GM18505 (cell line): Measurements from ENCODE around the gene TBCD.

Experiments
- ATAC-seq: cut with Tn5 transposase; IDR thresholded peaks from one replicate; pipeline ENCODE4 v1.9.1; 2021; ENCODE audit not compliant: unreplicated experiment
- POLR2A ChIP-seq: IDR thresholded peaks from 4 replicates; pipeline ENCODE4 v1.6.1; 2011; ENCODE audit warnings: borderline replicate concordance; ENCODE audit not compliant: insufficient read depth, insufficient read length; ENCODE audit errors: extremely low read depth

The TBCD gene

GRCh38 chr17:82848022-82848592 is 96.2 kb downstream of the TBCD start:
- no peak for TF ChIP-seq POLR2A
- no peak for ATAC-seq

- no peak for TF ChIP-seq POLR2A
- no peak for ATAC-seq
These were observed 97.4 kb downstream of the TBCD start for GRCh38 chr17:82849076-82849945.

- no peak for ATAC-seq
- no peak for TF ChIP-seq POLR2A
These were observed 99.5 kb downstream of the TBCD start for GRCh38 chr17:82851381-82851780.

GRCh38 chr17:82854226-82854625 is 102.4 kb downstream of the TBCD start:
- no peak for TF ChIP-seq POLR2A
- ATAC-seq = no peak

- ATAC-seq = no peak
- no peak for TF ChIP-seq POLR2A
These were observed 104.5 kb downstream of the TBCD start for GRCh38 chr17:82856361-82856760.

- TF ChIP-seq POLR2A = no peak
- ATAC-seq = no peak
These were observed 106.7 kb downstream of the TBCD start for GRCh38 chr17:82858376-82859126.

GRCh38 chr17:82859431-82860403 is 107.9 kb downstream of the TBCD start:
- ATAC-seq = no peak
- TF ChIP-seq POLR2A = no peak

- no peak for ATAC-seq
- TF ChIP-seq POLR2A = no peak
These were observed 108.9 kb downstream of the TBCD start for GRCh38 chr17:82860606-82861392.

- TF ChIP-seq POLR2A = no peak
- no peak for ATAC-seq
These were observed 109.5 kb downstream of the TBCD start for GRCh38 chr17:82861393-82861775.

GRCh38 chr17:82862191-82862590 is 110.3 kb downstream of the TBCD start:
- ATAC-seq = no peak
- TF ChIP-seq POLR2A = no peak

GRCh38 chr17:82862737-82863382 is 111.0 kb downstream of the TBCD start:
- no peak for TF ChIP-seq POLR2A
- ATAC-seq = no peak

GRCh38 chr17:82863383-82863940 is 111.6 kb downstream of the TBCD start:
- no peak for ATAC-seq
- TF ChIP-seq POLR2A = no peak
